GM19324 (cell line): ENCODE measurements around the gene DSCAML1.

Experiments
- ATAC-seq: cut with Tn5 transposase; IDR thresholded peaks from one replicate; pipeline ENCODE4 v1.9.1; 2021; ENCODE audit warnings: mild to moderate bottlenecking, moderate library complexity; ENCODE audit not compliant: unreplicated experiment, low FRiP score

DSCAML1 gene

GRCh38 chr11:117515892-117516787 is 280.9 kb downstream of the DSCAML1 start:
- ATAC-seq: no peak

- no peak for ATAC-seq
These were observed 282.8 kb downstream of the DSCAML1 start for GRCh38 chr11:117514256-117514655.

GRCh38 chr11:117513666-117514065 is 283.4 kb downstream of the DSCAML1 start:
- no peak for ATAC-seq

GRCh38 chr11:117511931-117512539 is 285.0 kb downstream of the DSCAML1 start:
- no peak for ATAC-seq

- ATAC-seq: no peak
These were observed 285.5 kb downstream of the DSCAML1 start for GRCh38 chr11:117511483-117511930.

GRCh38 chr11:117510646-117511045 is 286.4 kb downstream of the DSCAML1 start:
- ATAC-seq: no peak

GRCh38 chr11:117509543-117509942 is 287.5 kb downstream of the DSCAML1 start:
- ATAC-seq: no peak

- no peak for ATAC-seq
These were observed 290.0 kb downstream of the DSCAML1 start for GRCh38 chr11:117506971-117507370.

GRCh38 chr11:117505285-117505970 is 291.6 kb downstream of the DSCAML1 start:
- ATAC-seq: no peak

- no peak for ATAC-seq
These were observed 294.3 kb downstream of the DSCAML1 start for GRCh38 chr11:117502779-117503100.

GRCh38 chr11:117502015-117502778 is 294.8 kb downstream of the DSCAML1 start:
- ATAC-seq: no peak

GRCh38 chr11:117501237-117501898 is 295.6 kb downstream of the DSCAML1 start:
- no peak for ATAC-seq

GRCh38 chr11:117498791-117499190 is 298.2 kb downstream of the DSCAML1 start:
- no peak for ATAC-seq

- ATAC-seq: no peak
These were observed 299.6 kb downstream of the DSCAML1 start for GRCh38 chr11:117497206-117497951.

- no peak for ATAC-seq
These were observed 301.7 kb downstream of the DSCAML1 start for GRCh38 chr11:117495357-117495756.

- ATAC-seq: no peak
These were observed 304.3 kb downstream of the DSCAML1 start for GRCh38 chr11:117492578-117493251.

- no peak for ATAC-seq
These were observed 306.1 kb downstream of the DSCAML1 start for GRCh38 chr11:117490911-117491310.

GRCh38 chr11:117489999-117490679 is 306.9 kb downstream of the DSCAML1 start:
- no peak for ATAC-seq
